ENCODE measurements around the gene DICER1.

- TF ChIP-seq CTCF (IDR thresholded peaks at IDR 0.05) (no peak), POLR2A (IDR thresholded peaks at IDR 0.05) (no peak)
These were observed 112.7 kb downstream of the DICER1 start for GRCh38 chr14:95044463-95045105.

Measured in Peyer's patch (tissue), 4 donors.